Measurements from ENCODE around the gene TMEM11.
"Not testable (repeated sequence)": the region's sequence is repeated elsewhere in the genome, so short reads cannot be mapped to it uniquely, and the experiment has no call there.

The TMEM11 gene

GRCh38 chr17:21192414-21192813 is 21.5 kb downstream of the TMEM11 start:
- not testable (repeated sequence) for H3K4me1 ChIP-seq (ENCODE audit: control insufficient read depth in 1 of 2, insufficient read depth in 2 of 2, low read length in 2 of 2); H3K27me3 ChIP-seq (ENCODE audit: low read depth, low read length); H3K4me3 ChIP-seq (ENCODE audit: low read depth in 1 of 2, low read length in 2 of 2); H3K9me3 ChIP-seq (ENCODE audit: control insufficient read depth in 1 of 2, low read length in 2 of 2); H3K27ac ChIP-seq (ENCODE audit: low read length)
- H3K36me3 ChIP-seq (ENCODE audit: control insufficient read depth in 1 of 2, insufficient read depth in 2 of 2, low read length in 2 of 2), result peaks cover 22 to 30% of the 10 kb centered on the region in 2 donors

DNA sequence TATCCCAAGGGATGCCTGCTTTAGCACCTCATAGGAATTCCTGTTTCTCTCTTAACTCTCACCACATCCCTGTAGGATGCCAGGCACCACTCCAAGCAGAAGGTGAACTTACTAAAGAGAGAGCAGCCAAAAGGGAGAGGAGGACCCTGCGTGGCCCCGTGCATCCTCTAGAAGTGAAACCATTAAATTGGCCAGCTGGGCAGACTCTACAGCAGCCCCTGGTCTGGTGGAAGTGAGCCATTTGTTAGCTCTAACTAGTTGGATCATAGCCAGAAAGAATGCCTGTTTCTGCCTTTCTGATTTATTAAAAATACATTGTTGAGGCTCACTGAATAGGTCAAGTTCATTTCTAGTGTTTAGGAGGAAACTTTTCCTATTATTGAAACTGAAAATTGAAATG is 22.3 kb downstream of the TMEM11 start:
- H3K4me3 ChIP-seq (ENCODE audit: low read depth in 1 of 2, low read length in 2 of 2), result no peak overlapping the region
- no peaks in the 10 kb centered on the region for H3K27me3 ChIP-seq (ENCODE audit: low read depth, low read length)
- no peaks in the 10 kb centered on the region for H3K9me3 ChIP-seq (ENCODE audit: control insufficient read depth in 1 of 2, low read length in 2 of 2)
- no peak overlapping the region for H3K27ac ChIP-seq (ENCODE audit: low read length)
- peaks cover 17 to 24% of the 10 kb centered on the region in 2 donors for H3K36me3 ChIP-seq (ENCODE audit: control insufficient read depth in 1 of 2, insufficient read depth in 2 of 2, low read length in 2 of 2)
- H3K4me1 ChIP-seq (ENCODE audit: control insufficient read depth in 1 of 2, insufficient read depth in 2 of 2, low read length in 2 of 2), result peaks cover 4 to 5% of the 10 kb centered on the region in 2 donors

DNA sequence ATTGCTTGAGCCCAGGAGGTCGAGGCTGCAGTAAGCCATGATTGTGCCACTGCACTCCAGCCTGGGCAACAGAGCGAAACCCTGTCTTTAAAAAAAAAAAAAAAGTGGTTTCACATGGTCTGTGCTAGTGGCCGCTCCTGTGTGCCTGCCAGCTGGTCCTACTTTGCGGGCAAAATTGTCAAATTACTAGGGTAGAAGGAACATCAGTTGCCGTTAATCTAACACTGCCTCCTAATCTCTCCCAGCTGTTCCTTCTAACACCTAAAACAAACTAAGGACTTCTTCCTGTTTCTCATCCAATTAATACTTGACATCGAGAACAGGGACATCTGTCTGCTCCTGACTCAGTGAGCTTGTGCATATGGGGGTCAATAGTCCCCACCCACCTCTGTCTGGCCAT is 23.9 kb downstream of the TMEM11 start:
- H3K36me3 ChIP-seq (ENCODE audit: control insufficient read depth in 1 of 2, insufficient read depth in 2 of 2, low read length in 2 of 2), result peaks cover 24 to 35% of the 10 kb centered on the region in 2 donors
- no peaks in the 10 kb centered on the region for H3K27me3 ChIP-seq (ENCODE audit: low read depth, low read length)
- H3K4me1 ChIP-seq (ENCODE audit: control insufficient read depth in 1 of 2, insufficient read depth in 2 of 2, low read length in 2 of 2), result peaks cover 4 to 5% of the 10 kb centered on the region in 2 donors
- H3K9me3 ChIP-seq (ENCODE audit: control insufficient read depth in 1 of 2, low read length in 2 of 2), result no peaks in the 10 kb centered on the region
- no peak overlapping the region for H3K4me3 ChIP-seq (ENCODE audit: low read depth in 1 of 2, low read length in 2 of 2)
- no peak overlapping the region for H3K27ac ChIP-seq (ENCODE audit: low read length)

GRCh38 chr17:21189361-21189760 is 24.6 kb downstream of the TMEM11 start:
- Histone ChIP-seq H3K27ac (ENCODE audit: low read length) (no peak overlapping the region), H3K4me1 (ENCODE audit: control insufficient read depth in 1 of 2, insufficient read depth in 2 of 2, low read length in 2 of 2) (peaks cover 4 to 5% of the 10 kb centered on the region in 2 donors), H3K36me3 (ENCODE audit: control insufficient read depth in 1 of 2, insufficient read depth in 2 of 2, low read length in 2 of 2) (peaks cover 29 to 42% of the 10 kb centered on the region in 2 donors), H3K27me3 (ENCODE audit: low read depth, low read length) (no peaks in the 10 kb centered on the region), H3K9me3 (ENCODE audit: control insufficient read depth in 1 of 2, low read length in 2 of 2) (no peaks in the 10 kb centered on the region), H3K4me3 (ENCODE audit: low read depth in 1 of 2, low read length in 2 of 2) (no peak overlapping the region)

DNA sequence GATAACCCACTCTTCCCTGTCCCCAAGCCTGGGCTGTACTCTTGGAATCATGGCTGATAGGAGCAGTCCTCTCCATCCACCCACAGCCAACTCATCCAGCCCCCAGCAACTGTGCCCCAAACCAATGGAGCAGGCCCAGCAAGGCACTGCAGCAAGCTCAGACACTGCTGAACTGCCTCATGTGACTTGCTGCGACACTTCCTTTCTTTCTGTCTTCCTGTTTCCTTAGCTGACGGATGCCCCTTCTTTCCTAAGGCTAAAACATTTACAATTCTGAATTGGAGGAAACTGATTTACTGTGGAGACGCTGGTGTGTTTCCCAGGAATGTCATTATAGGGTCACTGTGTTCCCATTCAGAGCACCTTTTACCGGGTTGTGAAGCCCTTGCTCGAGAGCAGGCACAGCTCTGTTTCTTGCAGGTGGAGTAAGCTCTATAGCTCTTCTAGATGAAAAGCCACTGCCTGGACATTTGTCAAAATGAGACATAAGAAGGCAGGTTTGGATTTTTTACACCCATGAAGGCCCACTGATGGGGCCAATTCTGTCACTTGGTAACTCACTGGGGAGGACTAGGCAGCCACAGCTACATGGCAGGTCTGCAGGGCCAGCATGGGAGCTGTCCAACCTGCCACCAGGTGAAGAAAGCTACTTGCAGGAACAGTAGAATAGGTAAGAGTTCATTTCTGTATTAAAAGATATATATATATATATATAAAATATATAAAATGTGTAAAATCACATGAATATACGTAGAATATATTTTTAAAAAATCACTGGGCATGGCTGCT is 27.4 kb downstream of the TMEM11 start:
- Histone ChIP-seq H3K9me3 (ENCODE audit: control insufficient read depth in 1 of 2, low read length in 2 of 2) (no peaks in the 10 kb centered on the region), H3K36me3 (ENCODE audit: control insufficient read depth in 1 of 2, insufficient read depth in 2 of 2, low read length in 2 of 2) (peaks cover 33 to 48% of the 10 kb centered on the region in 2 donors), H3K27ac (ENCODE audit: low read length) (no peak overlapping the region), H3K27me3 (ENCODE audit: low read depth, low read length) (no peaks in the 10 kb centered on the region), H3K4me1 (ENCODE audit: control insufficient read depth in 1 of 2, insufficient read depth in 2 of 2, low read length in 2 of 2) (peaks cover under 1 to 2% of the 10 kb centered on the region in 2 donors), H3K4me3 (ENCODE audit: low read depth in 1 of 2, low read length in 2 of 2) (no peak overlapping the region)

- Histone ChIP-seq H3K27ac (ENCODE audit: low read length) (no peak overlapping the region), H3K9me3 (ENCODE audit: control insufficient read depth in 1 of 2, low read length in 2 of 2) (no peaks in the 10 kb centered on the region), H3K4me1 (ENCODE audit: control insufficient read depth in 1 of 2, insufficient read depth in 2 of 2, low read length in 2 of 2) (no peaks in the 10 kb centered on the region), H3K27me3 (ENCODE audit: low read depth, low read length) (no peaks in the 10 kb centered on the region), H3K4me3 (ENCODE audit: low read depth in 1 of 2, low read length in 2 of 2) (no peak overlapping the region), H3K36me3 (ENCODE audit: control insufficient read depth in 1 of 2, insufficient read depth in 2 of 2, low read length in 2 of 2) (peaks cover 29 to 44% of the 10 kb centered on the region in 2 donors)
Observed at GRCh38 chr17:21185061-21185460, 28.9 kb downstream of the TMEM11 start.

DNA sequence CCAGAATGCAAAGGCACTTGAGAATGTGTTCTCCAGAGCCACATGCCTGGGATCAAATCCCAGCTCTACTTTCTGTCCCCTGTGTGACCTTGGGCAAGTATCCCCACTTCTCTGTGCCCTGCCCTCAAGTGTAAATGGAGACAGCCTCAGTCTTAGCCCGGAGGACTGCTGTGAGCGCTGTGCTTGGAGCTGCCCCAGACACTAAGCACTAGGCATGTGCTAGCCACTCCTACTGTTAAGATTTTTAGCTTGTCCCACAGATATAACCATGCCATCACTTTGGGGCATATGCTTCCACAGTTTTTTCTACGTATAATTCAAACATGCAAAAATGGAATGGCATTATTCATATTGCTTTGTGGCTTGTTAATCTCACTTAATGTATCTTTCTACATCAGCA is 29.4 kb downstream of the TMEM11 start:
- Histone ChIP-seq H3K27me3 (ENCODE audit: low read depth, low read length) (no peaks in the 10 kb centered on the region), H3K4me3 (ENCODE audit: low read depth in 1 of 2, low read length in 2 of 2) (no peak overlapping the region), H3K9me3 (ENCODE audit: control insufficient read depth in 1 of 2, low read length in 2 of 2) (no peaks in the 10 kb centered on the region), H3K36me3 (ENCODE audit: control insufficient read depth in 1 of 2, insufficient read depth in 2 of 2, low read length in 2 of 2) (peaks cover 27 to 42% of the 10 kb centered on the region in 2 donors), H3K4me1 (ENCODE audit: control insufficient read depth in 1 of 2, insufficient read depth in 2 of 2, low read length in 2 of 2) (no peaks in the 10 kb centered on the region), H3K27ac (ENCODE audit: low read length) (no peak overlapping the region)

DNA sequence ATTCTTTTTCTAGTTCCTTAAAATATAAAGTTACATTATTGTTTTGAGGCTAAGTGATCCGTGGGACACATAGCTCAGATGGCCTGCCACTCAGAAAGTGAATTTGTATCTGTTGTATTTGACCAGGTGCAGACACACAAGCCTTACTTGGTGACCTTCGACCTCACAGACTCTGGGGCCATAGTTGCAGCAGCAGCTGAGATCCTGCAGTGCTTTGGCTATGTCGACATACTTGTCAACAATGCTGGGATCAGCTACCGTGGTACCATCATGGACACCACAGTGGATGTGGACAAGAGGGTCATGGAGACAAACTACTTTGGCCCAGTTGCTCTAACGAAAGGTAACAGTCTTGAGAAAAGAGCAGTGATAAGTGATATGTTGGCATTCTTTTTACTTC is 30.5 kb downstream of the TMEM11 start:
- peaks cover 20 to 39% of the 10 kb centered on the region in 2 donors for H3K36me3 ChIP-seq (ENCODE audit: control insufficient read depth in 1 of 2, insufficient read depth in 2 of 2, low read length in 2 of 2)
- H3K9me3 ChIP-seq (ENCODE audit: control insufficient read depth in 1 of 2, low read length in 2 of 2), result no peaks in the 10 kb centered on the region
- no peaks in the 10 kb centered on the region for H3K27me3 ChIP-seq (ENCODE audit: low read depth, low read length)
- no peak overlapping the region for H3K27ac ChIP-seq (ENCODE audit: low read length)
- no peak overlapping the region for H3K4me3 ChIP-seq (ENCODE audit: low read depth in 1 of 2, low read length in 2 of 2)
- no peaks in the 10 kb centered on the region for H3K4me1 ChIP-seq (ENCODE audit: control insufficient read depth in 1 of 2, insufficient read depth in 2 of 2, low read length in 2 of 2)

GRCh38 chr17:21177854-21178600 is 35.9 kb downstream of the TMEM11 start:
- Histone ChIP-seq H3K27me3 (ENCODE audit: low read depth, low read length) (no peaks in the 10 kb centered on the region), H3K27ac (ENCODE audit: low read length) (no peak overlapping the region), H3K4me1 (ENCODE audit: control insufficient read depth in 1 of 2, insufficient read depth in 2 of 2, low read length in 2 of 2) (peaks cover 0 to 7% of the 10 kb centered on the region in 2 donors), H3K9me3 (ENCODE audit: control insufficient read depth in 1 of 2, low read length in 2 of 2) (no peaks in the 10 kb centered on the region), H3K36me3 (ENCODE audit: control insufficient read depth in 1 of 2, insufficient read depth in 2 of 2, low read length in 2 of 2) (peaks cover 14 to 19% of the 10 kb centered on the region in 2 donors), H3K4me3 (ENCODE audit: low read depth in 1 of 2, low read length in 2 of 2) (no peak overlapping the region)

GRCh38 chr17:21177401-21177800 is 36.6 kb downstream of the TMEM11 start:
- no peaks in the 10 kb centered on the region for H3K27me3 ChIP-seq (ENCODE audit: low read depth, low read length)
- H3K27ac ChIP-seq (ENCODE audit: low read length), result no peak overlapping the region
- peaks cover 18 to 26% of the 10 kb centered on the region in 2 donors for H3K36me3 ChIP-seq (ENCODE audit: control insufficient read depth in 1 of 2, insufficient read depth in 2 of 2, low read length in 2 of 2)
- no peak overlapping the region for H3K4me3 ChIP-seq (ENCODE audit: low read depth in 1 of 2, low read length in 2 of 2)
- no peaks in the 10 kb centered on the region for H3K9me3 ChIP-seq (ENCODE audit: control insufficient read depth in 1 of 2, low read length in 2 of 2)
- peaks cover 0 to 7% of the 10 kb centered on the region in 2 donors for H3K4me1 ChIP-seq (ENCODE audit: control insufficient read depth in 1 of 2, insufficient read depth in 2 of 2, low read length in 2 of 2)

DNA sequence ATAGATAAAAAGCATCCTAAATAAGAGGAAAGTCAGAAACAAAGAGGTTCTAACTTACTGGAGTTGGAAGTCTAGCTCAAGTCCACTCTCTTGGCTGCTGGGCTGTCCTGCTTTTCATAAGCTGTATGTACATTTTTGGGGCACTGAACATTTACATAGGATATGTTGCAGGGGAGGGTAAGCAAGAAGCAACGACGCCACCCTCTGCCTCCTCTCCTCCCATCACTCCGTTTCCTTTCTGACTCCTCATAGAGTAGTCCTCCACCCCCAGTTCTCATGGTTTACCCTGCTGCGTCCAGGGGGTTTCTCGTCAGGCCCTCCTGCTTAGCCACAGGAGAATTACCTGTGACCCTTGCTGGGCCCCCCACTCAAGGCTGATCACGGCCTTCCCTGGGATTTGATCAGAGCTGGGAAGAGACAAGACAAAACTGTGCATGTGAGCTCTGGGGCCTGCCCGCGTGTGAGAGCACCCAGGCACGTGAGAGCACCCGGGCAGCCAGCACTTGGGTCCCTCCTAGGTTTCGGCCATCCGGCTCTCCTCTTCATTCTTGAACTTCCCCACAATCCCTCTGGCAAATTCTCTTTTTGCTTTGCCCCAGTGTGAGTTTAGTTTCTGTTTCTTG is 37.1 kb downstream of the TMEM11 start:
- no peaks in the 10 kb centered on the region for H3K27me3 ChIP-seq (ENCODE audit: low read depth, low read length)
- H3K27ac ChIP-seq (ENCODE audit: low read length), result no peak overlapping the region
- H3K36me3 ChIP-seq (ENCODE audit: control insufficient read depth in 1 of 2, insufficient read depth in 2 of 2, low read length in 2 of 2), result peaks cover 18 to 26% of the 10 kb centered on the region in 2 donors
- H3K9me3 ChIP-seq (ENCODE audit: control insufficient read depth in 1 of 2, low read length in 2 of 2), result no peaks in the 10 kb centered on the region
- no peak overlapping the region for H3K4me3 ChIP-seq (ENCODE audit: low read depth in 1 of 2, low read length in 2 of 2)
- H3K4me1 ChIP-seq (ENCODE audit: control insufficient read depth in 1 of 2, insufficient read depth in 2 of 2, low read length in 2 of 2), result peaks cover 0 to 7% of the 10 kb centered on the region in 2 donors

All from muscle layer of duodenum (tissue), 2 donors.